ENCODE results near the gene FBRS.
"Not testable (repeated sequence)": the region's sequence is repeated elsewhere in the genome, so short reads cannot be mapped to it uniquely, and the experiment has no call there.

FBRS gene

GRCh38 chr16:30665155-30665829 lies 7.1 kb downstream of the FBRS start:
- DNase-seq (ENCODE audit: low spot score), result no peak

- DNase-seq (ENCODE audit: low spot score), result no peak
Measured at GRCh38 chr16:30665830-30666190, 7.6 kb downstream of the FBRS start.

- no peak for DNase-seq (ENCODE audit: low spot score)
Measured at GRCh38 chr16:30666681-30667080, 8.4 kb downstream of the FBRS start.

- DNase-seq (ENCODE audit: low spot score), result no peak
Measured at GRCh38 chr16:30667361-30667905, 9.2 kb downstream of the FBRS start.

- no peak for DNase-seq (ENCODE audit: low spot score)
Measured at GRCh38 chr16:30668393-30668792, 10.2 kb downstream of the FBRS start.

- DNase-seq (ENCODE audit: low spot score), result no peak
Measured at GRCh38 chr16:30669026-30669902, 11.0 kb downstream of the FBRS start.

GRCh38 chr16:30669903-30670824 lies 11.9 kb downstream of the FBRS start:
- no peak for DNase-seq (ENCODE audit: low spot score)

GRCh38 chr16:30675143-30675542 lies 16.9 kb downstream of the FBRS start:
- DNase-seq (ENCODE audit: low spot score), result no peak

GRCh38 chr16:30677931-30678585 lies 19.8 kb downstream of the FBRS start:
- DNase-seq (ENCODE audit: low spot score), result no peak

GRCh38 chr16:30678586-30678970 lies 20.3 kb downstream of the FBRS start:
- no peak for DNase-seq (ENCODE audit: low spot score)

- DNase-seq (ENCODE audit: low spot score), result no peak
Measured at GRCh38 chr16:30680326-30680725, 22.1 kb downstream of the FBRS start.

- no peak for DNase-seq (ENCODE audit: low spot score)
Measured at GRCh38 chr16:30688701-30689100, 30.5 kb downstream of the FBRS start.

- DNase-seq (ENCODE audit: low spot score), result no peak
Measured at GRCh38 chr16:30691907-30692306, 33.7 kb downstream of the FBRS start.

- no peak for DNase-seq (ENCODE audit: low spot score)
Measured at GRCh38 chr16:30692396-30693064, 34.3 kb downstream of the FBRS start.

- DNase-seq (ENCODE audit: low spot score), result no peak
Measured at GRCh38 chr16:30694926-30695693, 36.9 kb downstream of the FBRS start.

- not testable (repeated sequence) for DNase-seq (ENCODE audit: low spot score)
Measured at GRCh38 chr16:30696646-30697045, 38.4 kb downstream of the FBRS start.

GRCh38 chr16:30697264-30698138 lies 39.3 kb downstream of the FBRS start:
- DNase-seq (ENCODE audit: low spot score), result no peak

GRCh38 chr16:30698139-30698815 lies 40.0 kb downstream of the FBRS start:
- peak; percentile 98 for DNase-seq (ENCODE audit: low spot score)
